K562 (cell line): ENCODE measurements around the gene RBSN. TPM values are rescaled to one million over a fixed set of nuclear protein-coding genes. Genes with fewer than 3 reads are reported as not detected.

Experiments used
- ATF1 ChIP-seq, 2 experiments: fragments of 450-650 bp in 1 of 2; IDR thresholded peaks; 2 replicates each; pipeline ENCODE4 v1.6.1; 2016; ENCODE audit warnings: missing compliant biosample characterization in 1 of 2, missing genetic modification characterization in 1 of 2
- CEBPG ChIP-seq, 3 experiments: fragments of 200-800 bp in 1 of 3; sonication (Bioruptor generic) in 1 of 3; sonication (generic) in 1 of 3; formaldehyde crosslinking in 1 of 3; IDR thresholded peaks in 2 of 3; conservative IDR thresholded peaks in 1 of 3; 2 replicates each; pipeline versions ENCODE4 v1.6.1 to v1.8.0; 2016 to 2022; ENCODE audit warnings: missing compliant biosample characterization in 2 of 3, missing genetic modification characterization in 2 of 3, mild to moderate bottlenecking in 1 of 3, missing genetic modification reagents in 1 of 3
- CREM ChIP-seq: IDR thresholded peaks from 2 replicates; pipeline ENCODE4 v1.6.1; 2014; ENCODE audit warnings: antibody characterized with exemption, low read depth
- DDX20 ChIP-seq: fragments of 450-650 bp; IDR thresholded peaks from 2 replicates; pipeline ENCODE4 v1.6.1; 2016; ENCODE audit warnings: missing genetic modification characterization, low read depth, mild to moderate bottlenecking, missing compliant biosample characterization, moderate library complexity
- EP300 ChIP-seq: IDR thresholded peaks from 2 replicates; pipeline ENCODE4 v1.6.1; 2012; ENCODE audit warnings: low read length, improper control_type of control experiment
- EWSR1 ChIP-seq: fragments of 450-650 bp; IDR thresholded peaks from 2 replicates; pipeline ENCODE4 v1.6.1; 2018; ENCODE audit warnings: borderline replicate concordance, mild to moderate bottlenecking, low read depth, moderate library complexity; ENCODE audit not compliant: partially characterized antibody
- GTF2F1 ChIP-seq: IDR thresholded peaks from 2 replicates; pipeline ENCODE4 v1.6.1; 2011; ENCODE audit warnings: low read depth, low read length, improper control_type of control experiment
- HDAC1 ChIP-seq, 2 experiments: fragments of 450-650 bp; IDR thresholded peaks; 2 replicates each; pipeline ENCODE4 v1.6.1; 2016 to 2017; ENCODE audit warnings: inconsistent platforms in 1 of 2, mild to moderate bottlenecking in 1 of 2, moderate library complexity in 1 of 2
- HDGF ChIP-seq: fragments of 450-650 bp; IDR thresholded peaks from 2 replicates; pipeline ENCODE4 v1.6.1; 2016
- NCOA4 ChIP-seq: fragments of 450-650 bp; IDR thresholded peaks from 2 replicates; pipeline ENCODE4 v1.6.1; 2018; ENCODE audit warnings: mild to moderate bottlenecking; ENCODE audit not compliant: partially characterized antibody
- PURB ChIP-seq: sonication (generic); formaldehyde crosslinking; IDR thresholded peaks from 2 replicates; pipeline ENCODE4 v1.9.0; 2021; ENCODE audit warnings: low read depth, mild to moderate bottlenecking, missing genetic modification reagents
- SMAD4 ChIP-seq: fragments of 250-450 bp; sonication (Bioruptor Pico); conservative IDR thresholded peaks from 2 replicates; pipeline ENCODE4 v1.8.0; 2021; ENCODE audit warnings: inconsistent platforms, mild to moderate bottlenecking, moderate library complexity
- SMC3 ChIP-seq: conservative IDR thresholded peaks from 2 replicates; pipeline ENCODE4 v1.6.1; 2011; ENCODE audit warnings: low read depth, low read length, improper control_type of control experiment; ENCODE audit not compliant: insufficient read depth
- TAF7 ChIP-seq: fragments of 450-650 bp; IDR thresholded peaks from 2 replicates; pipeline ENCODE4 v1.6.1; 2016; ENCODE audit warnings: missing genetic modification characterization, missing compliant biosample characterization
- TAF9B ChIP-seq: fragments of 450-650 bp; IDR thresholded peaks from 2 replicates; pipeline ENCODE4 v1.6.1; 2018; ENCODE audit warnings: mild to moderate bottlenecking; ENCODE audit not compliant: partially characterized antibody
- TCF3 ChIP-seq: sonication (generic); formaldehyde crosslinking; IDR thresholded peaks from 2 replicates; pipeline ENCODE4 v1.4.0; 2020; ENCODE audit warnings: mild to moderate bottlenecking, missing genetic modification reagents
- TCF7L2 ChIP-seq: fragments of 150-350 bp; IDR thresholded peaks from 2 replicates; pipeline ENCODE4 v1.6.1; 2016; ENCODE audit warnings: low read depth, mild to moderate bottlenecking, low read length, moderate library complexity
- TOE1 ChIP-seq, 2 experiments: fragments of 450-650 bp in 1 of 2; sonication (generic) in 1 of 2; formaldehyde crosslinking in 1 of 2; IDR thresholded peaks; 2 replicates each; pipeline versions ENCODE4 v1.7.1 to v1.8.0; 2016 to 2022; ENCODE audit warnings: borderline replicate concordance in 2 of 2, mild to moderate bottlenecking in 2 of 2, antibody characterized with exemption in 1 of 2, inconsistent platforms in 1 of 2, low read depth in 1 of 2, missing genetic modification reagents in 1 of 2, moderate library complexity in 1 of 2
- ZNF124 ChIP-seq: sonication (generic); formaldehyde crosslinking; IDR thresholded peaks from 2 replicates; pipeline ENCODE4 v1.8.1; 2022; ENCODE audit warnings: missing genetic modification reagents
- ZNF263 ChIP-seq: sonication (generic); formaldehyde crosslinking; IDR thresholded peaks from 2 replicates; pipeline ENCODE4 v1.8.0; 2022; ENCODE audit warnings: mild to moderate bottlenecking, missing genetic modification reagents, borderline replicate concordance
- ZNF408 ChIP-seq: fragments of 250-450 bp; sonication (Bioruptor Pico); IDR thresholded peaks from 2 replicates; pipeline ENCODE4 v1.4.0; 2020; ENCODE audit warnings: low read depth, mild to moderate bottlenecking, moderate library complexity
- polyA plus RNA-seq, 8 experiments: library from polyadenylated mRNA; depleted of rRNA in 4 of 8; stranded (reverse) in 5 of 8; unstranded in 3 of 8; fragments of >200 nt; fragmentation: Nextera tagmentation in 2 of 8; fragmentation: Illumina TruSeq in 1 of 8; extraction: Ambion mirVana in 2 of 8; extraction: Trizol in 1 of 8; gene quantifications; 2 replicates each; pipeline versions ENCODE4 v1.2.1 to v1.2.3, GENCODE V29; 2011 to 2014; ENCODE audit warnings: inconsistent platforms in 1 of 8, missing spikeins in 1 of 8
- total RNA-seq, 7 experiments: library from RNA; depleted of rRNA in 6 of 7; stranded (reverse); fragments of >200 nt in 6 of 7; fragmentation: Illumina TruSeq in 2 of 7; extraction: Trizol in 2 of 7; gene quantifications; 2 replicates each; pipeline versions ENCODE4 v1.2.1 to v1.2.3, GENCODE V29; 2011 to 2021; ENCODE audit warnings: low replicate concordance in 1 of 7
- TF ChIP-seq, protein P1 (sequence below), 2 experiments: fragments of 450-650 bp; IDR thresholded peaks; 2 replicates each; pipeline ENCODE4 v1.6.1; 2016
- TF ChIP-seq, protein P2 (sequence below): sonication (generic); formaldehyde crosslinking; IDR thresholded peaks from 2 replicates; pipeline ENCODE4 v1.4.0; 2020; ENCODE audit warnings: mild to moderate bottlenecking, missing genetic modification reagents

RBSN gene
- total and polyA plus RNA-seq, 9 of the 15 experiments (the other 6 are each of a cell fraction or from before 2014, with no cell fraction given) = 2.9 to 19.6 (median 15.0) TPM

DNA sequence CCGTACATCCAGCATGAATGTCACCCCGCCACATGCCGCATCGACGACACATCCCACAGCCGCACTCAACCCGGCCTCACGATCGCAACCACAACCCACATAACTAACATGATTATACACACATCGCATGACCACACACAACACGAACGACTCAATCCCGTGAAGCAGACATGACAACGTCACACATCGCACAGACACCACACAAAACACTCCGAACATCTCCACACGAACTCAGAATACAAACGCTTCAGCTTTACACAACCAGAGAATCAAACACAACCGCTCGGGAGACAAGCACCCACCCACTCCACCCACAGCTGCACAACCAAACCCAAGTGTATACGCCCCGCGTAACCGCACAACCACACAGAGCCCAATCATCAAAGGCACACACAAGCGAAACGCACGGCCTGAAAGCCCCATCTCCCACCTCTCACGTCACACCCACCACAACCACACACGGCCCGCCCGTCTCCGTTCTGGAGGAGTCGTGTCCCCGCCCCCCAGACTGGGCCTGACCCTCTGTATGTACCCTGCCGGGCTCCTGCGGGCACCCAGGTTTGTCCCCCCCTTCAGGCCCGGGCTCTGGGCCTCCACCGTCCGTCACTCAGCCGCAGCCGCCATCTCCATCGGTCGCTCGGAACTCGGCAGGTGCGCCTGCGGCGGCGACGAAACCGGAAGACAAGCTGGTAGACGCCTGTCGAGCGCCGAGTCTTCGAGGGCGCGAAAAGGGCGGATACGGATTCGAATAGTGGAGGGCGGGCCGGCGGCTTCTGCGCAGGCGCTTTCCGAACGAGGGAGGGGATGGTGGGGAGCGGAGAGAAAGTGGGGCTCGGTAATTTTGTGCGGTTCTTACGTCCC is at the start of gene RBSN (continued):
- TF ChIP-seq, protein P1, sequence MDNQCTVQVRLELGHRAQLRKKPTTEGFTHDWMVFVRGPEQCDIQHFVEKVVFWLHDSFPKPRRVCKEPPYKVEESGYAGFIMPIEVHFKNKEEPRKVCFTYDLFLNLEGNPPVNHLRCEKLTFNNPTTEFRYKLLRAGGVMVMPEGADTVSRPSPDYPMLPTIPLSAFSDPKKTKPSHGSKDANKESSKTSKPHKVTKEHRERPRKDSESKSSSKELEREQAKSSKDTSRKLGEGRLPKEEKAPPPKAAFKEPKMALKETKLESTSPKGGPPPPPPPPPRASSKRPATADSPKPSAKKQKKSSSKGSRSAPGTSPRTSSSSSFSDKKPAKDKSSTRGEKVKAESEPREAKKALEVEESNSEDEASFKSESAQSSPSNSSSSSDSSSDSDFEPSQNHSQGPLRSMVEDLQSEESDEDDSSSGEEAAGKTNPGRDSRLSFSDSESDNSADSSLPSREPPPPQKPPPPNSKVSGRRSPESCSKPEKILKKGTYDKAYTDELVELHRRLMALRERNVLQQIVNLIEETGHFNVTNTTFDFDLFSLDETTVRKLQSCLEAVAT (IDR thresholded peaks at IDR 0.05) = peak; percentile 84 to 100; a peak in 3 of 4 replicates
- TF ChIP-seq HDGF (peak; percentile 98; the same call in 1 of the 2 replicates), TCF7L2 (peak; percentile 54; the same call in 1 of the 2 replicates), ZNF408 (CRISPR knock-in tag) (no peak), TCF3 (peak; percentile 14; the same call in 1 of the 2 replicates), EWSR1 (no peak), ZNF124 (CRISPR knock-in tag) (no peak), TOE1 (IDR thresholded peaks at IDR 0.05; ENCODE audit: borderline replicate concordance) (peak; percentile 92), TOE1 (CRISPR knock-in tag; IDR thresholded peaks at IDR 0.05; ENCODE audit: borderline replicate concordance, low read depth) (peak; percentile 90), GTF2F1 (no peak), CREM (peak; percentile 96), ZNF263 (CRISPR knock-in tag) (peak; percentile 47; the same call in 1 of the 2 replicates), SMC3 (no peak), NCOA4 (peak; percentile 97), SMAD4 (CRISPR knock-in tag) (peak; percentile 84), PURB (CRISPR knock-in tag) (0 out of 2 replicates have a peak, but pooled peaks have one; percentile 83), TAF9B (peak; percentile 96), ATF1 (CRISPR knock-in tag; IDR thresholded peaks at IDR 0.05) (peak; percentile 77), ATF1 (tag; IDR thresholded peaks at IDR 0.05) (peak; percentile 97), HDAC1 (IDR thresholded peaks at IDR 0.05) (peak; percentile 49 to 96; a peak in 3 of 4 replicates), TAF7 (peak; percentile 92), DDX20 (no peak), EP300 (peak; percentile 76), CEBPG (CRISPR knock-in tag; IDR thresholded peaks at IDR 0.05) (no peak), CEBPG (tag; conservative IDR thresholded peaks at IDR 0.05 in 1 of 2, IDR thresholded peaks at IDR 0.05 in 1 of 2) (no peak)
- TF ChIP-seq, protein P2, sequence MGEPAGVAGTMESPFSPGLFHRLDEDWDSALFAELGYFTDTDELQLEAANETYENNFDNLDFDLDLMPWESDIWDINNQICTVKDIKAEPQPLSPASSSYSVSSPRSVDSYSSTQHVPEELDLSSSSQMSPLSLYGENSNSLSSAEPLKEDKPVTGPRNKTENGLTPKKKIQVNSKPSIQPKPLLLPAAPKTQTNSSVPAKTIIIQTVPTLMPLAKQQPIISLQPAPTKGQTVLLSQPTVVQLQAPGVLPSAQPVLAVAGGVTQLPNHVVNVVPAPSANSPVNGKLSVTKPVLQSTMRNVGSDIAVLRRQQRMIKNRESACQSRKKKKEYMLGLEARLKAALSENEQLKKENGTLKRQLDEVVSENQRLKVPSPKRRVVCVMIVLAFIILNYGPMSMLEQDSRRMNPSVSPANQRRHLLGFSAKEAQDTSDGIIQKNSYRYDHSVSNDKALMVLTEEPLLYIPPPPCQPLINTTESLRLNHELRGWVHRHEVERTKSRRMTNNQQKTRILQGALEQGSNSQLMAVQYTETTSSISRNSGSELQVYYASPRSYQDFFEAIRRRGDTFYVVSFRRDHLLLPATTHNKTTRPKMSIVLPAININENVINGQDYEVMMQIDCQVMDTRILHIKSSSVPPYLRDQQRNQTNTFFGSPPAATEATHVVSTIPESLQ (CRISPR knock-in tag) = peak; percentile 89; the same call in 1 of the 2 replicates
